Measurements from ENCODE around the gene UTP25. TPM values are rescaled to one million over a fixed set of nuclear protein-coding genes. Genes with fewer than 3 reads are reported as not detected.

Gene UTP25
- polyA plus RNA-seq, 1 donor from 2014 or later, result 6.1 TPM

DNA sequence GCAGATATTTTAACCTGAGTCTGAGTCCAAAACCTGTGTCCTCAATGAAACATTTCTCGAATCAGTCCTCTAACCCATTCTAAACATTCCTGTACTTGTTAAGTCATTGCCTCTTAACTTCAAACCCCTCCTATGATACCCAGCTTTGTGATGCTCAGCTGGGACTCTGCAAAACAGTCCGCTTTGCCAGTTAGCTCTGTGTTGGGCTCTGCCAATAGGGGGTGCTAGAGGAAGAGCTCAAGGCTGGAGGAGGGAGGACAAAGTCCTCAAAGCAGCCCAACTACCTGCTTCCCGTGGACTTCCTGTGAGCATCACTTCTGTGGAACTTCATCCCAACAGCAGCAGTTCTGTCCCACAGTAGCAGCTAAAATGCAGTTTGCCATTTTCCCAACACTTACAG lies 72.2 kb downstream of the UTP25 start:
- H3K4me2 ChIP-seq (ENCODE audit: low read length), result no peak overlapping the region
- H3K9me3 ChIP-seq (ENCODE audit: low read length), result no peaks in the 10 kb centered on the region
- H2AFZ ChIP-seq (ENCODE audit: low read depth, low read length), result no peak overlapping the region
- H3K9ac ChIP-seq (ENCODE audit: low read length), result no peak overlapping the region
- no peaks in the 10 kb centered on the region for H3F3A ChIP-seq (ENCODE audit: insufficient read depth, low read length, poor library complexity, severe bottlenecking)
- H3K36me3 ChIP-seq (ENCODE audit: insufficient read depth, low read length), result no peaks in the 10 kb centered on the region
- no peaks in the 10 kb centered on the region for H3K79me2 ChIP-seq (replicated peaks; ENCODE audit: insufficient read depth, low read length)
- H3K4me3 ChIP-seq (ENCODE audit: low read length), result no peak overlapping the region
- TF ChIP-seq, protein P1, sequence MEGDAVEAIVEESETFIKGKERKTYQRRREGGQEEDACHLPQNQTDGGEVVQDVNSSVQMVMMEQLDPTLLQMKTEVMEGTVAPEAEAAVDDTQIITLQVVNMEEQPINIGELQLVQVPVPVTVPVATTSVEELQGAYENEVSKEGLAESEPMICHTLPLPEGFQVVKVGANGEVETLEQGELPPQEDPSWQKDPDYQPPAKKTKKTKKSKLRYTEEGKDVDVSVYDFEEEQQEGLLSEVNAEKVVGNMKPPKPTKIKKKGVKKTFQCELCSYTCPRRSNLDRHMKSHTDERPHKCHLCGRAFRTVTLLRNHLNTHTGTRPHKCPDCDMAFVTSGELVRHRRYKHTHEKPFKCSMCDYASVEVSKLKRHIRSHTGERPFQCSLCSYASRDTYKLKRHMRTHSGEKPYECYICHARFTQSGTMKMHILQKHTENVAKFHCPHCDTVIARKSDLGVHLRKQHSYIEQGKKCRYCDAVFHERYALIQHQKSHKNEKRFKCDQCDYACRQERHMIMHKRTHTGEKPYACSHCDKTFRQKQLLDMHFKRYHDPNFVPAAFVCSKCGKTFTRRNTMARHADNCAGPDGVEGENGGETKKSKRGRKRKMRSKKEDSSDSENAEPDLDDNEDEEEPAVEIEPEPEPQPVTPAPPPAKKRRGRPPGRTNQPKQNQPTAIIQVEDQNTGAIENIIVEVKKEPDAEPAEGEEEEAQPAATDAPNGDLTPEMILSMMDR (IDR thresholded peaks at IDR 0.05; ENCODE audit: poor library complexity, severe bottlenecking), result no peak
- no peak for TF ChIP-seq POLR2AphosphoS5 (IDR thresholded peaks at IDR 0.05)
- no peak for TF ChIP-seq EP300 (conservative IDR thresholded peaks at IDR 0.05; ENCODE audit: poor library complexity, severe bottlenecking)
- TF ChIP-seq MXI1 (conservative IDR thresholded peaks at IDR 0.05; ENCODE audit: poor library complexity, severe bottlenecking), result no peak
- TF ChIP-seq RAD21 (conservative IDR thresholded peaks at IDR 0.05), result no peak
- TF ChIP-seq, protein P2, sequence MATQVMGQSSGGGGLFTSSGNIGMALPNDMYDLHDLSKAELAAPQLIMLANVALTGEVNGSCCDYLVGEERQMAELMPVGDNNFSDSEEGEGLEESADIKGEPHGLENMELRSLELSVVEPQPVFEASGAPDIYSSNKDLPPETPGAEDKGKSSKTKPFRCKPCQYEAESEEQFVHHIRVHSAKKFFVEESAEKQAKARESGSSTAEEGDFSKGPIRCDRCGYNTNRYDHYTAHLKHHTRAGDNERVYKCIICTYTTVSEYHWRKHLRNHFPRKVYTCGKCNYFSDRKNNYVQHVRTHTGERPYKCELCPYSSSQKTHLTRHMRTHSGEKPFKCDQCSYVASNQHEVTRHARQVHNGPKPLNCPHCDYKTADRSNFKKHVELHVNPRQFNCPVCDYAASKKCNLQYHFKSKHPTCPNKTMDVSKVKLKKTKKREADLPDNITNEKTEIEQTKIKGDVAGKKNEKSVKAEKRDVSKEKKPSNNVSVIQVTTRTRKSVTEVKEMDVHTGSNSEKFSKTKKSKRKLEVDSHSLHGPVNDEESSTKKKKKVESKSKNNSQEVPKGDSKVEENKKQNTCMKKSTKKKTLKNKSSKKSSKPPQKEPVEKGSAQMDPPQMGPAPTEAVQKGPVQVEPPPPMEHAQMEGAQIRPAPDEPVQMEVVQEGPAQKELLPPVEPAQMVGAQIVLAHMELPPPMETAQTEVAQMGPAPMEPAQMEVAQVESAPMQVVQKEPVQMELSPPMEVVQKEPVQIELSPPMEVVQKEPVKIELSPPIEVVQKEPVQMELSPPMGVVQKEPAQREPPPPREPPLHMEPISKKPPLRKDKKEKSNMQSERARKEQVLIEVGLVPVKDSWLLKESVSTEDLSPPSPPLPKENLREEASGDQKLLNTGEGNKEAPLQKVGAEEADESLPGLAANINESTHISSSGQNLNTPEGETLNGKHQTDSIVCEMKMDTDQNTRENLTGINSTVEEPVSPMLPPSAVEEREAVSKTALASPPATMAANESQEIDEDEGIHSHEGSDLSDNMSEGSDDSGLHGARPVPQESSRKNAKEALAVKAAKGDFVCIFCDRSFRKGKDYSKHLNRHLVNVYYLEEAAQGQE (IDR thresholded peaks at IDR 0.05; ENCODE audit: borderline replicate concordance), result no peak
- TF ChIP-seq TAF1 (IDR thresholded peaks at IDR 0.05; ENCODE audit: low read depth), result no peak
- no peak for TF ChIP-seq SMC3 (conservative IDR thresholded peaks at IDR 0.05; ENCODE audit: poor library complexity)
- no peak for TF ChIP-seq EZH2 (IDR thresholded peaks at IDR 0.05; ENCODE audit: borderline replicate concordance, insufficient read depth, low read length, poor library complexity, severe bottlenecking)
- H3K9me2 ChIP-seq (ENCODE audit: insufficient read depth, low read length), result no peaks in the 10 kb centered on the region
- H4K20me1 ChIP-seq (ENCODE audit: insufficient read depth), result no peaks in the 10 kb centered on the region
- no peak overlapping the region for H3K27ac ChIP-seq (ENCODE audit: low read length)
- H3K27me3 ChIP-seq (ENCODE audit: insufficient read depth, low read depth, low read length), result no peaks in the 10 kb centered on the region

DNA sequence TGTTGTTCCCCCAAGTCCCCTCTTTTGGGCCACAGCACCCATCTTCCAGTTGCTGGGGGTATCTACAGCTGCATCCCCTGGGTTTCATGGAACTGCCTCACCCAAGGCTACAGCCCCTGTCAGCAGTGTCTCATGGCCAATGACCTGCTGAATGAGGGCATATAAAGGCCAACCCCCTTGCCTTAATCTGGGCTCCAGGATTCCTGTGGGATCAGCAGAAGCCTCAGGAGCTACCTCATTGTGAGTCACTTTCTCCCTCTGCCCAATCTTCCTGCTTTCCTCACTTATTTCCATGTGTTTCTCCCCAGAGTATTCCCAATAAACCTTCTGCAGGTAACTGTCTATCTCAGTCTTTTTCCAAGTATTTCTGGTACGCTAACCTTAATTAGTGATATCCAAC lies 73.0 kb downstream of the UTP25 start:
- H3K9ac ChIP-seq (ENCODE audit: low read length), result no peak overlapping the region
- no peaks in the 10 kb centered on the region for H4K20me1 ChIP-seq (ENCODE audit: insufficient read depth)
- no peak overlapping the region for H3K27ac ChIP-seq (ENCODE audit: low read length)
- no peak overlapping the region for H3K4me3 ChIP-seq (ENCODE audit: low read length)
- H3K27me3 ChIP-seq (ENCODE audit: insufficient read depth, low read depth, low read length), result no peaks in the 10 kb centered on the region
- H3F3A ChIP-seq (ENCODE audit: insufficient read depth, low read length, poor library complexity, severe bottlenecking), result no peaks in the 10 kb centered on the region
- TF ChIP-seq TAF1 (IDR thresholded peaks at IDR 0.05; ENCODE audit: low read depth), result no peak
- TF ChIP-seq, protein P2 (IDR thresholded peaks at IDR 0.05; ENCODE audit: borderline replicate concordance), result no peak
- TF ChIP-seq SMC3 (conservative IDR thresholded peaks at IDR 0.05; ENCODE audit: poor library complexity), result no peak
- TF ChIP-seq RAD21 (conservative IDR thresholded peaks at IDR 0.05), result no peak
- no peak for TF ChIP-seq MXI1 (conservative IDR thresholded peaks at IDR 0.05; ENCODE audit: poor library complexity, severe bottlenecking)
- no peaks in the 10 kb centered on the region for H3K9me3 ChIP-seq (ENCODE audit: low read length)
- H3K79me2 ChIP-seq (replicated peaks; ENCODE audit: insufficient read depth, low read length), result no peaks in the 10 kb centered on the region
- no peaks in the 10 kb centered on the region for H3K9me2 ChIP-seq (ENCODE audit: insufficient read depth, low read length)
- no peak overlapping the region for H3K4me2 ChIP-seq (ENCODE audit: low read length)
- no peak overlapping the region for H2AFZ ChIP-seq (ENCODE audit: low read depth, low read length)
- no peaks in the 10 kb centered on the region for H3K36me3 ChIP-seq (ENCODE audit: insufficient read depth, low read length)
